Lower leg skin (tissue), 3 donors: ENCODE results near the gene IGSF21.

Source experiments
- CTCF ChIP-seq, 3 donors: fragments of 450-650 bp; IDR thresholded peaks; one replicate each; pipeline ENCODE4 v1.5.1; 2016; ENCODE audit warnings: antibody characterized with exemption in 3 of 3, mild to moderate bottlenecking in 3 of 3, moderate library complexity in 2 of 3
- POLR2A ChIP-seq, 2 donors: fragments of 450-650 bp; IDR thresholded peaks; one replicate each; pipeline ENCODE4 v1.6.1; 2016 to 2017; ENCODE audit warnings: antibody characterized with exemption in 2 of 2, mild to moderate bottlenecking in 1 of 2, moderate library complexity in 1 of 2

- TF ChIP-seq CTCF (IDR thresholded peaks at IDR 0.05) = no peak
- no peak for TF ChIP-seq POLR2A (IDR thresholded peaks at IDR 0.05)
These were observed 306.1 kb downstream of the IGSF21 start for GRCh38 chr1:18413541-18414305.
